Hematopoietic multipotent progenitor cell (in vitro differentiated cells): ENCODE data around the gene GNAI1. TPM values are rescaled to one million over a fixed set of nuclear protein-coding genes. Genes with fewer than 3 reads are reported as not detected.

Experiments
- DNase-seq, 3 donors: peaks; one replicate each; pipeline ENCODE4 v3.0.0-alpha.2; 2011 to 2015; ENCODE audit warnings: low read depth in 2 of 3, low spot score in 2 of 3
- small RNA-seq: library from RNA; depleted of rRNA; stranded (forward); fragments of <200 nt; gene quantifications from one replicate; pipeline ENCODE3, GENCODE V24; 2012
- total RNA-seq: library from RNA; depleted of rRNA; stranded (reverse); fragments of >200 nt; gene quantifications from one replicate; pipeline ENCODE4 v1.2.3, GENCODE V29; 2012

GNAI1 gene
- total RNA-seq, 1 donor, result 28.8 TPM

- DNase-seq, result peak in 1 of 3 donors; percentile 37
These were observed 109.7 kb downstream of the GNAI1 start for GRCh38 chr7:80244206-80244916.

GRCh38 chr7:80247144-80247543 lies 112.5 kb downstream of the GNAI1 start:
- no peak for DNase-seq

DNA sequence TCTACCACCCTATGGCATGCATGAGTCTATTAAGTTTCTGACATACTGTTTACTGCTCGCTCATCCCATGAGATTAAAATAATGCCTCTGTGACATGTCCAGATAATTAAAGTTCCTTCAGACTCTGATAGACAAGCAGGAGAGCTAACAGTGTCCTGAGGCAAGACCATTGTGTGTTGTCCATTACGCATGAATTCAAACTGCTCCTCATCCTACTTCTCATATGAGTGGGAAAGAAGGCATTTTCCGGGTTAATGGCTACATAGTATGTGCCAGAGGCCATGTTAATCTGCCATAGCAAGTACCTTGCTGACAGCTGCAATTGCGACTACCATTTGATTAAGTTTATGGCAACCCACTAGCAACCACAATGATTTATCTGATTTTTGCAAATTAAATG lies 113.3 kb downstream of the GNAI1 start:
- no peak for DNase-seq

DNA sequence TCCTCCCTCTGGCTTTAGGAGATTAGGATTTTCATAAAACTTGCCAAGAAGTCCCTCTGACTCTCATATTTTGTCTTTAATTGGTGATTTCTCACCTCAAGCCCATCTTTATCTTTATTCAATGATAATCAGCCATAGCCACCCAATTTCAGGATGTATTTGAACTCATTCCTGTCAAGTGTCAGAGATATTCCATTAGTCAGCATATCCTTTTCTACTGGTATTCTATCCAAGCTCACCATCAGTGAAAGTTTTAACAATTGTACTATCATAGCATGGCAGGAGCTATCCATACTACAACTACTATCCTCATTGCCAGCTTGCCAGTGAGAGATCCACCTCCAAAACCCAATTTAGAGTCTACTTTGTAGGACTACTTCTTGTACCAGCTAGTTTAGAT lies 114.6 kb downstream of the GNAI1 start:
- DNase-seq, result no peak

- peak in 1 of 3 donors; percentile 68 for DNase-seq
These were observed 115.1 kb downstream of the GNAI1 start for GRCh38 chr7:80249619-80250295.

DNA sequence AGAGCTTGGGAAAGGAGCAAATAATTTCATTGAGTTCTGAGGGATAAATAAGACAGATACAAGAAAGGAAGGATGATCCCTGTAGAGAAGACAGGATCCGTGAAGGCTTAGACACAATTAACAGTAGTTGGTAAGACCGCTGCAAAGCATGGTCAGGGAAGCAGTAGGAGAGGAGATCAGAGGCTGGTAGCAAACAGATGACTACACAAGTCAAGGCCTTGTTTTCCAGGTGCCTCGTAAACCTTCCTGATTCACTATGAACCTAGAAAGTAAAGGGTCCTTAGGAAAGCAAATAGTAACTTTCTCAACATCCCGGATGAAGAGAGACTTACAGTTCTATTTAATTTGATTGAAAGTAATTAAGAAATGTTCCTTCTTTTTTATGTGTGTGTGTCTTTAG lies 118.6 kb downstream of the GNAI1 start:
- DNase-seq, result no peak

DNA sequence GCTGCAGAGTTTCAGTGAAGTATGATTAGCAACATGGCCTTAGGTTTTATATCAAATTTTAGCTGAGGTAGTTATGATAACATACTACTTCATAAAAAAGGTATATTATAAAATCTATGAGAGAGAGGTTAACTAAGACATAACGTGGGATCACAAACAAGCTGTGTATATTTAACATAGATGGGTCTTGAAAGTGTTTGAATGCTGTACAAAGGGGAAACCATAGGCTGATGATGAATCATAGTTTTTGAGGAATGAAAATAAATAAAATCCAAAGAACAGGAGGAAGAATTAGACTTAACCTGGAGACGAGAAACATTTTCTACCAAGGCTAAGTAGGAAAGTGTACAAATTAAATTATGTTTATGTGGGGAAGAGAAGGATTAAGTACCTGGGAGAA lies 119.0 kb downstream of the GNAI1 start:
- DNase-seq, result no peak

- DNase-seq, result no peak
These were observed 121.0 kb downstream of the GNAI1 start for GRCh38 chr7:80255656-80256055.

DNA sequence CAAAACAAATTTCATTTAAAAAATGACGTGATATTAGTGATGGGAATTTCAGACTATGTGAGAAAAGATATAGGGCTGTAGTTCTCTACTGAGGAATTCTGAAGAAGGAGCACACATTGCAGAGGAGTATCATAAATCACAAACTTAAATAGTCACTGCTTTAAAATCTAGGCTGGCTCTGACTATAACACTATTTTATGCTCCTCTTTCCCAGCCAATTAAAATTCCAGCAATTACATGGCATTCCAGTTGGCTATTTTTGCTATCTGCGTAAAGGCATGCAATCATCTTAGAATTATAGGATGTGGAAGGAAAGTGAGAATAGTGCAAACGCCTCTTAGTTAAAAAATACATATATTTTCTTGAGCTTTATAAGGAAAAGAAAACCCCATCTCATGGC lies 123.1 kb downstream of the GNAI1 start:
- DNase-seq, result no peak

- no peak for DNase-seq
These were observed 126.0 kb downstream of the GNAI1 start for GRCh38 chr7:80260606-80261005.

GRCh38 chr7:80263333-80263732 lies 128.7 kb downstream of the GNAI1 start:
- DNase-seq, result no peak

- no peak for DNase-seq
These were observed 129.2 kb downstream of the GNAI1 start for GRCh38 chr7:80263821-80264220.

DNA sequence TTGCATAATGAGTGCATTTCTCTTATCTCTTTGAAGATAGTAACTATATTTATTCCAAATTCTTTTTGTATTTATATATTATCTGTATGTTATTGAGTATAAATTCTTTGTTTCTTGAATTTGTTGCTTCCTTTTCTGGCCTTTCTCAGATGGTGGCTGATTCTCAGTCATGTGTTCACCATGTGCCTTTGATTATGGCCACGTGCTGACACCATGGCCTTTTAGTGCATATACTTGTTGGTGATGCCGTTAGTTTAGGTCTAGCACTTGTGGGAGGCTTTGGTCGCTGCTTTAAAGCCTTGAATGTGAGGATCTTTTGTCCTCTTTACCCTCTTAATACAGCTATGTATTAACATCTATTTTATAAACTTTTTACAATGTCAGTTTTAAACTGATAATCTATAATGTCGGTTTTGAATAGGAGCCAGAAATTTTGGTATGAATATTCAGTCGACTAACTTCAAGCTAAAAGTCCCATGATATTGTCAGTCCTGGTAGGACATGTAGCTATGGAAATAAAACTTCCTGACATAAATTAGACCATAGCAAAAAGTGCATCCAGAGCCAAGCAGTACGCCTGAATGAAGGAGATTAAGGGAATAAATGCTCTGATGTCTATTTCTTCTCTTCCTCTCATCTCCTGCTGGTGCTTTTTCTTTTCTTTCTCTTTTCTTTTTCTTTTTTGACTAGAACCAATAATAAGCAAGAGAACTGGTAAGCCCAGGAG lies 130.3 kb downstream of the GNAI1 start:
- DNase-seq, result no peak

DNA sequence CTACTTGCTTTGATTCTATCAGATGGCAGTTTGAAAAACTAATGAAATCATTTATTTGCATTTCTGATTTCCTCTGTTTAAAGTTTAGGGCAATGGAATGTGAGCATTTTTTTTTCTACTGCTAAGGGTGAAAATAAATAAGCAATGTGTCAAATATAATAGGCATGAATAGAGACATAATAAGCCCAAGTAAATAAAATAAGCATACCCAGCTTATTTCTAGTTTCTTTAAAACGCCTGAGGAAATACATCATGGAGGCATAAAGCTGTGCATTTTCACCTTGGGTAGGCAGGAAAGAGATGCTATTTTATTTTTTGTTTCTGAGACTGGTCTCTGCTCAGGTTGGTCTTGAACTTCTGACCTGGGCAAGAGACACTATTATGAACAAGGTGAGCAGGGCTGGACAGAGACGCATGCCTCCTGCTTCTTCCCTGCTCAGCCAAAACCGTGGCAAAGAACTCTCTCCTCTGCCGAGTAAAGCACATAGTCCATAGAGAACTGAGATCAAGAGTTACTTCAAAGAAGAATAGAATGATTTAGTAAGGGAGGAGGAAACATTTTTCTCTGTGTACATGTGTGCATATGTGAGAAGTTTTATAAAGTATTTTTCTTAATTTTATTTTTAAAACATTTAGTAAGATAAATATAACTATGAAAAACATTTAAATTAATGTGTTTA lies 138.1 kb downstream of the GNAI1 start:
- no peak for DNase-seq

- no peak for DNase-seq
These were observed 138.7 kb downstream of the GNAI1 start for GRCh38 chr7:80273327-80273726.

DNA sequence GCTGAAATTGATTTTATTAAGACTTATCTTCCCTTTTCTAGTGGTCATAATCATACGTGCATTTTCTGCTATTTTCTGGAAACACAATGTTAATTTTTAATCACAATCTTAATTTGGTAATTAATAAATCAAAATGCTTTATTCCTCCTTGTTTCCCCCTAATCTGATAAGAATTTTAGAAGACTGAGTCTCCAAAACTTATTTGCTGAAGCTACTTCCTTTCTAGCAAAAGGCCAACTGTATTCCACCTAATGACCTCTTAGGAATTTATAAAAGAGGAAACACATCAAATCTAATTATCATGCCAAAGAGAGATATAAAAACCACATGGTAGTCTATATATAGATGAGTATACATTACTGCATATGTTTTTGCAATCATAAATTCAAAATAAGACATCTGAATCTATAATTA lies 140.6 kb downstream of the GNAI1 start:
- DNase-seq, result peak in 1 of 3 donors; percentile 10

Small RNA genes lying within 50 kb of the gene (small RNA-seq; reads per million reads assigned to genes)
- gene RN7SL869P, result not detected
